Spleen (tissue), 7 donors: Measurements from ENCODE around the gene MFAP3L.

Experiments
- CTCF ChIP-seq, 11 experiments: fragments of 200-600 bp in 7 of 11; fragments of 450-650 bp in 4 of 11; sonication (generic) in 4 of 11; IDR thresholded peaks in 8 of 11; conservative IDR thresholded peaks in 3 of 11; 1 replicate in 7 of 11; 2 replicates in 4 of 11; pipeline versions ENCODE4 v1.4.0 to v1.8.0; 2016 to 2021; ENCODE audit warnings: antibody characterized with exemption in 11 of 11, inconsistent platforms in 4 of 11, mild to moderate bottlenecking in 1 of 11
- POLR2A ChIP-seq, 3 donors: fragments of 450-650 bp; IDR thresholded peaks; one replicate each; pipeline ENCODE4 v1.5.1; 2017; ENCODE audit warnings: antibody characterized with exemption in 3 of 3, mild to moderate bottlenecking in 1 of 3
- donor health status: DM: no; HTN: no; CAD: no; lungs with moderate emphysema.
- donor health status: DM: no; HTN: no; CAD: no.
- donor health status: DM: no; HTN: no; CAD: no.

GRCh38 chr4:169940460-169940859 lies 85.7 kb downstream of the MFAP3L start:
- TF ChIP-seq CTCF (IDR thresholded peaks at IDR 0.05 in 8 of 11, conservative IDR thresholded peaks at IDR 0.05 in 3 of 11) (no peak), POLR2A (IDR thresholded peaks at IDR 0.05) (no peak)
